Stimulated activated CD4-positive, alpha-beta T cell treated with anti-CD3 and anti-CD28 coated beads, Interleukin-15, amount 100 ng/mL, for 1 hour (primary cell): ENCODE data around the gene ADAMTS12.

ENCODE experiments used
- DNase-seq, 2 donors: peaks; one replicate each; pipeline ENCODE4 v3.0.0-alpha.2; 2020; ENCODE audit warnings: low read depth in 1 of 2, low spot score in 1 of 2

The ADAMTS12 gene

GRCh38 chr5:33809936-33810335 is 81.9 kb downstream of the ADAMTS12 start:
- DNase-seq = no peak

- DNase-seq = no peak
Measured at GRCh38 chr5:33808699-33809098, 83.1 kb downstream of the ADAMTS12 start.

DNA sequence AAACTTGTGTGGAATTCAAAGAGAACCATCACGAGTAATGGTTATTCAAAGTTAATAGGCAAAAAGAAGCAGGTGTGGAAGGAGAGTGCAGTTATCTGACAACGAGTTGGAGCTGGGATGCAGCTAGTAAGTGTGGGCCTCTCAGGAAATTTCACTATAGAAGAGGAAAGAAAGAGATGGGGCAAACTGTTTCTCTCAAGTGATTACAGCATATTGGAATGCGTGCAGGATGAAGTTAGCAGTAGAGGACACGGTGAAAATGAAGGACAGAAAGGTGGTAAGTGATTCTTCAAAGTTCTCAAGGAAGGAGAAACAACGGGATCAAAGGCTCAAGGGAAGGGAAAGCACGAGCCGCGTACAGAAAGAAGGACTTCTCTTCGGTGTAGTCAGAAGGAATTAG is 84.0 kb downstream of the ADAMTS12 start:
- DNase-seq = no peak

- no peak for DNase-seq
Measured at GRCh38 chr5:33806738-33807442, 84.9 kb downstream of the ADAMTS12 start.

DNA sequence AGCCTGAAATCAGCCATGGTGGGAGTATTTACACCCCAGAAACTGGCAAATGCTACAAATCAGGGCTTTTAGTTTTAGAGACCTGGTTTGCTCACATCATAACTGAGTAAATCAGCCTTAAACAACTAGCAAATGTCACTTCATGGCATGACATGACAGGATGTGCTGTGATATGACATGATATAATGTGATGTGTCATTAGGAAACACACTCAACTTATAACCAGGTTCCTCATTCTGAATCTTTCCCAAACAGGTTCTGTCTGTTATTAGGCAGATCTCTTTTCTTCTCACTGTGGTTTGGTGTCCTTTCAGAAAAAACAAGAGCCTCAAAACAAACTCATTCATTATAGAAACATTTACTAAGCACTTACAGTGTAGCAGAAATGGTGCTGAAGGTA is 90.5 kb downstream of the ADAMTS12 start:
- no peak for DNase-seq

GRCh38 chr5:33800241-33800950 is 91.4 kb downstream of the ADAMTS12 start:
- DNase-seq = no peak

DNA sequence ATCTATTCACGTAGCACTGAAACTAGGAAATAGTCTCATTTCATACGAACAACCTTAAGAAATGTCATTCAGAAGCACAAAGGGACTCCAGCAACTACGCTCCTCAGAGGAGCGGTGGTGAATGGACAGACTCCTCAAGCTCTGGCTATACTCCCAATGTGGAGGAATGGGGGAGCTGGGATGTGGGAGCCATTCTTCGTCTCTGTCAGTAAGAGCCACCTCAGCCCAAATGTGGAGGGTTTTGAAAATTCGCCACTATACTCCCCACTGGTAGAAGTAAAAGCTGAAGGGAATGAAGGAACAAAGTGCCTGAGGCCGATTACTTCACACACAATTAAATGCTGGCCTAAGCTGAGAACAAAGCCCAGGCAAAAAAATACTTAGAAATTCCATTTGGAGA is 96.3 kb downstream of the ADAMTS12 start:
- DNase-seq = no peak

DNA sequence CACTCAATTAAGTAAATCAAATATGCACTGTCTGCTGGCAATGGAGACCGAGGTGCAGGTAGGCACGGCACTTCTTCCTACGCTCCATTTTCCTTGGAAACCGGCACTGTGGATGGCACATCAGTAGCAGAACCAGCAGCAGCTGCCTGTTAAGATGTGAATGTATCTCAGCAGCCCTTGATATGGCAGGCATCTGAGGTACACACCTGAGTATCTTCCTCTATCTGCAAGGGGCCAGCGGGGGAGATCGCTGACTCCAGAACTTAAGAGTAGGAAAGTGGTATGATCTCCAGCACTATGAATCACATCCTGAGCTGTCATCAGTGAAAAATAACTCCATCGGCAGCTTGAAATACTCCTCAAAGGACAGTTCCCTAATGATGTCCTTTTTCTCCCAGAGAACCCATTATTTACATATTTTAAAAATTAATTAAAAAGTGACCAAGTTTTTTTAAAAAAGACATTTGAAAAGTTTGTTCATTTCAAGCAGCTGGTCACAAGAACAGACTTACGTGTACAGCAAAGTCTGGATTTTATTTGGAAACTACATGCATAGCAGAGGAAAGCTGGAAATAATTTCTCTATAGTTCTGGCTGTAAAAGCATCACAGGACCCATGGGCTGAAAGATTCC is 97.1 kb downstream of the ADAMTS12 start:
- DNase-seq = no peak

DNA sequence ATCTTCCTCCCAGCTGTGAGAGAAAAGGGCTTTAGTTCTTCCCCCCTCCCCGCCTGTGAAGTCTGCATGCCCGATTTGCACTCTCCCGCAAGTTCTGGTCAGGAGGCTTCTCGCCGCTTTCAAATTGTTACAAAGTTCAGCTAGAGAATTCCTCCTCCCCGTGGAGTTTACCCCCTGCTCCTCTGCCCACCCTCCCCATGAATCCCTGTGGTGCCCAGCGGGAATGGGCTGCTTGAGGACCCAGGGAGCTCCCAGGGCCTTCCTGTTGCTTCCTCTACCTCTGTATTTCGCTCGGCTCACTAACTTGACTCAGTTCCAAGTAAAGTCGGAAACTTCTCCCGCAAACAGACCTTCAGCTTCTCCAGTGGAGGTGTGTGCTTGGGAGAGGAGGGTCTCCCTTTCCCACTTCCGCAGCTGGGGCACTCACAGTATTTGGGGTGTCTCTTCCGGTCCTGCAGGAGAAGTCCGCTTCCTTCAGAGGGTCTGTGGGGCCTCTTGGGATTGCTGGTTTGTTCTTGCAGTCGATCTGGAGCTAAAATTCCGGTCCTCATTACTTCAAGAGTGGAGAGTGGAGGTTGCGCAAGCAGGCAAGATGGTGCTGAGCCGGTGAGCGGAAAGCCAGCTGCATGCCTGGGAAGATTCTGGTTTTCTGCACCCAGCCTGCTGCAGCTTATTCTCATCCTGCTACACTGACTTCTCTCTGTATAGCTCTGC is 97.8 kb downstream of the ADAMTS12 start:
- DNase-seq = no peak

GRCh38 chr5:33793276-33793675 is 98.5 kb downstream of the ADAMTS12 start:
- no peak for DNase-seq

- no peak for DNase-seq
Measured at GRCh38 chr5:33792559-33792958, 99.2 kb downstream of the ADAMTS12 start.

DNA sequence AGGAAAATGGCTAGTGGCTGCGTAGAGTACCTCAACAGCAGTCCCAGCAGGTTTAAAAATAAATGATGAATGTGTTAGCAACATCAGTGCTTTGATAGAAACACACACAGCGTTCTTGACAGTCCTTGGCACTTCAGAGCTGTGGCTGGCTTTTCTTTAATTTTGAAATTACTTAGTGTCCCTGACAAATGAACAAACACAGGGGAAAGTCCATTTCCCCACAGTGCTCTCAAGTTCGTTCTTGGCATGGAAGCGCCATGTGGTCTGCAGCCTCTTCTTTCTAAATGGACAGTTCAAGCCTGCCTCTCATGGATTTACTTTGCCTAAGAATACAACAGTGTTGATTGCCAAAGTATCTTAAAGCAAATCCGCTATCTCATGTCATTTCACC is 102.2 kb downstream of the ADAMTS12 start:
- no peak for DNase-seq

GRCh38 chr5:33788922-33789566 is 102.7 kb downstream of the ADAMTS12 start:
- DNase-seq = no peak

DNA sequence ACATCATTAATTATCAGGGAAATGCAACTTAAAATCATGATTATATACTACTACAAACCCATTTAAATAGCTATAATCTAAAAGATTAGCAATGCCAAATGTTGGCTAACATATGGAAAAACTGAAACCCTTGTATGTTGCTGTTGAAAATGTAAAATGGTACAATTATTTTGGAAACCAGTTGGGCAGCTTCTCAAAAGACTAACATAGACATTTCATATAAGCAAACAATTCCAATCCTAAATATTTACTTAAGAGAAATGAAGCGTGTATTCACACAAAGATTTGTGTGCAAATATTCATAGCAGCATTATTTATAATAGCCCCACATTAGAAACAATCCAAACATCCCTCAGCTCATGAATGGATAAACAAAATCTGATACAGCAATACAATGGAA is 106.2 kb downstream of the ADAMTS12 start:
- DNase-seq = no peak

GRCh38 chr5:33781286-33781685 is 110.5 kb downstream of the ADAMTS12 start:
- DNase-seq = no peak

DNA sequence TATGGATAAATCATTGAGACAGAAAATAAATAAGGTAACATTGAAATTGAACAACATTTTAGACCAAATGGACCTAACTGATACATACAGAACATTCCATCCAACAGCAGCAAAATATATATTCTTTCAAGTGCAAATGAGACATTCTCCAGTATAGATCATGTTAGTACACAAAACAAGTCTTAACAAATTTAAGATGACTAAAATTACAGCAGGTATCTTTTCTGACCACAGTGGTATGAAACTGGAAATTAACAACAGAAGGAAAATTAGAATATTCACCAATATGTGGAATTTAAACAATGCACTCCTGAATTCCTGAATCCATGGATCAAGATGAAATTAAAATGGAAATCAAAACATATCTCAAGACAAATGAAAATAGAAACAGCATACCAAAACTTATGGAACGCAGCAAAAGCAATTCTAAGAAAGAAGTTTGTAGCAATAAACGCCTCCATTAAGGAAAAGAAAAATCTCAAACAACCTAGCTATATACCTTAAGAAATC is 115.6 kb downstream of the ADAMTS12 start:
- no peak for DNase-seq

DNA sequence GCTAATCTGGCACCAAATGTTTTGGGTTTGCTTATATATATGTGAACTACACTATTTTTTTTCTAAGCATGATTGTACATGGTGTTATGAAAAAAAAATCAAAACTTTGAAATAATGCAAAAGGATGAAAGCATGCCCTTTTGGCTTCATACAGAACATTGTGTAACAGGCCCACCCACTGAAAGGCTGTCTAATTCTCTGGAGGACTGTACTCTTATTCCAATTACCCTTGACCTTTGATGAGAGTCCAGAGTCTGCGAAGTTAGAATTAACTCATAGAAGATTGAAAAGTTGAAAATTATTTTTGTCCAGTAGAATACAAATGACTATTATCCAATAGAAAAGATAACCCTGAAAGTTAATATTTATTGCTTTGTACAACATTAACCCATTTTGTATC is 117.4 kb downstream of the ADAMTS12 start:
- no peak for DNase-seq

- DNase-seq = no peak
Measured at GRCh38 chr5:33772380-33772897, 119.4 kb downstream of the ADAMTS12 start.

GRCh38 chr5:33769968-33770367 is 121.8 kb downstream of the ADAMTS12 start:
- DNase-seq = no peak

GRCh38 chr5:33769196-33769595 is 122.6 kb downstream of the ADAMTS12 start:
- no peak for DNase-seq

DNA sequence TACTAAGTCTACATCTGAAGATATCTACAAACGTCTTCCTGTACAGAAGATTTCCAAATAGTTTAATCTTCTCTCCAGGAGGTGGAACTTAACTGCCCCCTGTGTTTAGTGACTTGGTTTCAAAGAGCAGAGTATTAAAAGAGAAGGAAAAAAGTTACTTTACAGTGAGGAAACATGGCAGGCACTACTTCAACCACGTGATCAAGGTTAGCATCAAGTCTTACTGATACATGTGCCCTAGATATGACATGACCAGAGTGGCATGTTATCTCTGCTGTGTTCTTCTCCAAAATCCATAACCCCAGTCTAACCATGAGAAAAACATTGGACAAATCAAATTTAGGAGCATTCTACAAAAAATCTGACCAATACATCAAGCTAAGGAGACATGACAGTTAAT is 125.8 kb downstream of the ADAMTS12 start:
- DNase-seq = no peak
